AG20443 (cell line): ENCODE results near the gene ARHGEF12.

ENCODE experiments used
- DNase-seq: peaks from one replicate; pipeline ENCODE4 v3.0.0; 2012; ENCODE audit warnings: low spot score, mixed read lengths

Gene ARHGEF12

DNA sequence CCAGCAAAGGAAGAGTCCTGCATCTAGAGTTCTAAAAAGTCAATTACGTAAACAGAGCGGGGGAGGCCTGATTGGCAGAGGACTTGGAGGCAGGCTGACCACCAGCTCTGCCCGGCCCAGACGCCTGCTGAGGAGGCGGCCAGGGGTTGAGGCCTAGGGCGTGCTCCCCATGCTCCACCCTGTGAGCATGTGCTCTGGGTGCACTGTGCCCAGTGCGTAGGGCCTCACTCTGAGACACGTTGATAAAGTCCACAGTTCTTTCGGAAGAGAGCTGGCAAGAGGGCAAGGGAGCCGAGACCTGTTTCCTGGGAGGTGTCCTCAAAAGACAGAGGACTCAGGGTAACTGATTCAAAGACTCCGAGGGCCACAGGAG is 200.6 kb downstream of the ARHGEF12 start:
- no peak for DNase-seq

DNA sequence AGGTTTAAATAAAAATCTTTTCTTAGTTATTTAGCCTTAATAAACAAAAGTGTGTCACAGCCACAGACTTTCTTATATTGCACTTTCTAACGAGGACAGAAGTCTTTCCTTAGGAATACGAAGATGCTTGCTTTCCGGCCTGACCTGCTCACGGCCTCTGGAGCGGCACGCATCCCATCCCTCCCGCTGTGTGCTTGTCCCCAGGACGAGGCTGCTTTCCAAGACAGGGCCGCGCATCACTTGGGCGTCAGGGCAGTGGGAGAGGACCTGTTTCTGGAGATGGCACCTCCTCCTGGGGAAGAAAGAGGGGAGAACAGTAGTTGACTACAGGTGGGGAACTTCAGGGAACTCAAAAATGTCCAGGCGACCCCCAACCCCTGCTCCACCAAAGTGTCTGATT is 201.8 kb downstream of the ARHGEF12 start:
- DNase-seq: no peak

DNA sequence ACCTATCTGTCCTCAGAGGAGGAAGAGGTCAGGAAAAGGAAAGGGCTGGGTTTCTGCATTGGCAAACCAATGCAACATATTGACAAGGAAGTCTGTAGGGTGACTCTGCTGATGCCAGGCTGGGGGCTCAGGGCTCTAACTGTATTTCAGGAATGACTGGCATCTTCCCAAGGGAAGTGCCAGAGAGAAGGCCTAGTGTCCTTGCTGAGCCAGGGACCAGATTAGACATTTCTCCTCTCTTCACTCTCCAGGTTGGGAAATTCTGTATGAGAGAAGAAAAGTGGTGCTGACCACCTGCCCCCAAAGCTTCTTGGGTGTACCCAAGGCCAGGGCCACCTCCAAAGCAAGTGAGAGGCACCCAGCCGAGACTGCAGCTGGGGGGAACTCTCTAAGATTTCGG is 202.5 kb downstream of the ARHGEF12 start:
- DNase-seq: no peak
